HG02678 (cell line): ENCODE measurements around the gene SRP9.

Experiments
- ATAC-seq: cut with Tn5 transposase; IDR thresholded peaks from one replicate; pipeline ENCODE4 v1.9.1; 2021; ENCODE audit warnings: mild to moderate bottlenecking, moderate library complexity; ENCODE audit not compliant: unreplicated experiment

SRP9 gene

GRCh38 chr1:225777583-225778336, at the start of gene SRP9:
SRP9 (plus strand) TSS chr1:225777826; CDS start chr1:225777941, 115 bp downstream.
- peak; percentile 99 for ATAC-seq

- no peak for ATAC-seq
Measured at GRCh38 chr1:225731491-225731890, 46.1 kb upstream of the SRP9 start.

- ATAC-seq = no peak
Measured at GRCh38 chr1:225733254-225733653, 44.4 kb upstream of the SRP9 start.

DNA sequence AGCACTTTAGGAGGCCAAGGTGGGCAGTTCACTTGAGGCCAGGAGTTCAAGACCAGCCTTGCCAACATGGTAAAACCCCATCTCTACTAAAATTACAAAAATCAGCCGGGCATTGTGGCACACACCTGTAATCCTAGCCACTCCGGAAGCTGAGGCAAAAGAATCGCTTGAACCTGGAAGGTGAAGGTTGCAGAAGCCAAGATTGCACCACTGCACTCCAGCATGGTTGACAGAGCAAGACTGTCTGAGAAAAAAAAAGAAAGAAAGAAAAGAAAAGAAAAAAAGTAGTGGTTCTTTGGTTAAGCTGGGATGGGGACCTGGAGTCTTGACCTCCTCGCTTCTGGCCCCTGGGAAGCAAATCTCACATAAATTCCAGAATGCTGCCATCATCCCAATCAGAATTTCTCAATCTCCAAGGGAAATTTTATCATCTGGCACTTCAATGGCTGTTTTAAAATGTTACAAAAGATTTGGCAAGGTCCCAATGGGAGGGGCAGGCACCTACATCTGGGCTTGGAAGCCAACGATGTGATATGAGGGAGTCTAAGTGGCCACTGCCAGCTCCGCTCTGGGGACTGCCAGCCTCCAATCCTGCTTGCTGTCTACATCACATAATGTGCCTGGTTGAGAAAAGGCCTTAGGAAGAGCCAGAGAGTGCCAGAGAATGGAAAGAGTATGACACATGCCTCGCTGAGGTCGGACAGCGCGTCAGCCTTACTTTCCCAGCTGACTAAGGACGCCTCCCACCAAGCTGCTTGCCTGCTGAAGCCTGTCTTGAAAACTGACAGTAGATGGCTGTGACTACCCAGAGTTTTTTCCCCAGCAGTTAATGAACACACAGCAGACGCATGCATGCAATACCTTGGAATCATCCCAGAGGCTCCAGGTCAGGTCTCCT, 42.1 kb upstream of the SRP9 start:
- no peak for ATAC-seq

- no peak for ATAC-seq
Measured at GRCh38 chr1:225736437-225737098, 41.1 kb upstream of the SRP9 start.

GRCh38 chr1:225737161-225737560, 40.5 kb upstream of the SRP9 start:
- no peak for ATAC-seq

DNA sequence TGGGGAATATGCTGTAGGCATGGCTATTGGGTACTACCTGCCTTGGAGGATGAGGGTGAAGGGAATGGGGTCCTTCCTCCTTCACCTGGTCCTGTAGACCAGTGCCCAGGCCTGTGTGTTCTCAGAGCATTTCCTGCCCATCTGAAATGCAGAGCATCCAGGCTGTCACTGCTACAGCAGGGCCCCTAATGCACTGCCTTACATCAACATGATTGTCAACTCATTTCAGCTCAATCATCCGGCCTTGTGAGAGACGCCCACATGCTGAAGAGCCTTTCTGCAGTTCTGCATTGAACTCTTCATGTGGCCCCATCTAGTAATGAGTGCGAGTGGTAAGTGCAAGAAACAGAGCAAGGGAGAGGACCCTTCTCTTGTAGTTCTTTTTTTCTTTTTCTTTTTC, 39.8 kb upstream of the SRP9 start:
- ATAC-seq = no peak

- ATAC-seq = no peak
Measured at GRCh38 chr1:225738763-225739162, 38.9 kb upstream of the SRP9 start.

- no peak for ATAC-seq
Measured at GRCh38 chr1:225739542-225740107, 38.0 kb upstream of the SRP9 start.

DNA sequence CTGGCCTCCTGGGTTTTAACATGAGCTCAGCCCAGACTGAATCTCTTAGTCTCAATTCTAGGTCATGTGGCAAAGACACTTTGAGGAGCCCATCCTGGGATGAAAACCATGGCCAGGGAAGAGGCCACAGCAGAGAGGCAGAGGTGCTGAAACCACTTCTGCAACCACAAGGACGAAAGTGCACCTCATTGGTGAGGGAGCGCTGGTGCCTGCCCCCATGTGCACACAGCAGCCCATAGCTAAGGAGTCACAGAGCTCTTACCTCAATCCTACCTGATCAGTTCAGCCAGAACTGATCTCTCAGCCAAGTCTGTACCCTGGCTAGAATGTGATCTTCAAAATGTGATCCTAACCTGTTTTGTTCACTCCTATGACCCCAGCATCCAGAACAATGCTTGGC, 32.9 kb upstream of the SRP9 start:
- ATAC-seq = no peak

- no peak for ATAC-seq
Measured at GRCh38 chr1:225745273-225745672, 32.4 kb upstream of the SRP9 start.

GRCh38 chr1:225746361-225747179, 31.1 kb upstream of the SRP9 start:
- no peak for ATAC-seq

DNA sequence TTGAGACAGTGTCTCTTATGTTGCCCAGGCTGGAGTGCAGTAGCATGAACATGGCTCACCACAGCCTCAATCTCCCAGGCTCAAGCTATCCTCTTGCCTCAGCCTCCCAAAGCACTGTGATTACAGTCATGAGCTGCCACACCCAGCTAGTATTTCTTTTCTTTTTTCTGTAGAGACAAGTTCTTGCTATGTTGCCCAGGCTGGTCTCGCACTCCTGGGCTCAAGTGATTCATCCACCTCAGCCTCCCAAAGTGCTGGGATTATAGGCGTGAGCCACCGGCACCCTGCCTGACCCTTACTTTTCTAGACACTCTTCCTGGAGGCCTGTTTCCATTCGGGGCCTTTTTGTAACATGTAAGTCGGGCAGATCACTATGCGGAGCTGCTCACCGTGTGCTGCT, 30.1 kb upstream of the SRP9 start:
- no peak for ATAC-seq

- ATAC-seq = no peak
Measured at GRCh38 chr1:225748529-225748928, 29.1 kb upstream of the SRP9 start.

- no peak for ATAC-seq
Measured at GRCh38 chr1:225749706-225750105, 27.9 kb upstream of the SRP9 start.

- no peak for ATAC-seq
Measured at GRCh38 chr1:225750420-225750819, 27.2 kb upstream of the SRP9 start.

- ATAC-seq = no peak
Measured at GRCh38 chr1:225750875-225751824, 26.5 kb upstream of the SRP9 start.

DNA sequence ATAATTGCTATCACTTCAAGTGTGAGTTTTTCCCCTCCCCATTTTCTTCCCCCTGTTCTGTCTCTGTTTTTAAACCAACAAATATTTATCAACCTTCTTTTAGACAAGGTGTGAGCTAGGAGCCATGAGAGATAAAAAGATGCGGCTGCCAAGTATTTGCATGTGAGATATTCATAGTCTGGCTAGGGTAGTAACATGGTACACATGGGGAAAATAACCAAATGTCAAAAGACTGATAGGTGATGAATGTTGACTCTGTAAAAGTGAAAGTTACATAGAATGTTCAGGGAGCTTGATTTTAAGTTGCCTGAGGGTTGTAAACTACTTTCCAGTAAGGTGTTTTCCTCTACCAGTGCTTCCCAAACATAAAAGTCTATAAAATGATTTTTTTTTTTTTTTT, 25.4 kb upstream of the SRP9 start:
- ATAC-seq = no peak

- no peak for ATAC-seq
Measured at GRCh38 chr1:225754940-225755641, 22.5 kb upstream of the SRP9 start.
